ENCODE measurements around the gene FBXL19.

Gene FBXL19

GRCh38 chr16:30910427-30911029 is 12.8 kb upstream of the FBXL19 start:
- Histone ChIP-seq H3K27me3 (no peaks in the 10 kb centered on the region), H4K20me1 (no peaks in the 10 kb centered on the region), H3K4me2 (peak overlapping the region in 8 of 11 experiments; percentile 9 to 49 (median 38); a peak in 13 of 22 replicates), H3K9me3 (replicated peaks in 1 of 11) (no peaks in the 10 kb centered on the region), H3K4me3 (no peak overlapping the region), H3K27ac (no peak overlapping the region), H3K36me3 (no peaks in the 10 kb centered on the region), H3K4me1 (peaks cover 6 to 44% (median 32%) of the 10 kb centered on the region in 10 experiments), H3K9ac (peak overlapping the region in 6 of 11 experiments; percentile 23 to 54 (median 26); a peak in 4 of 22 replicates)
- TF ChIP-seq Cebpa-rat (IDR thresholded peaks at IDR 0.05), result no peak

DNA sequence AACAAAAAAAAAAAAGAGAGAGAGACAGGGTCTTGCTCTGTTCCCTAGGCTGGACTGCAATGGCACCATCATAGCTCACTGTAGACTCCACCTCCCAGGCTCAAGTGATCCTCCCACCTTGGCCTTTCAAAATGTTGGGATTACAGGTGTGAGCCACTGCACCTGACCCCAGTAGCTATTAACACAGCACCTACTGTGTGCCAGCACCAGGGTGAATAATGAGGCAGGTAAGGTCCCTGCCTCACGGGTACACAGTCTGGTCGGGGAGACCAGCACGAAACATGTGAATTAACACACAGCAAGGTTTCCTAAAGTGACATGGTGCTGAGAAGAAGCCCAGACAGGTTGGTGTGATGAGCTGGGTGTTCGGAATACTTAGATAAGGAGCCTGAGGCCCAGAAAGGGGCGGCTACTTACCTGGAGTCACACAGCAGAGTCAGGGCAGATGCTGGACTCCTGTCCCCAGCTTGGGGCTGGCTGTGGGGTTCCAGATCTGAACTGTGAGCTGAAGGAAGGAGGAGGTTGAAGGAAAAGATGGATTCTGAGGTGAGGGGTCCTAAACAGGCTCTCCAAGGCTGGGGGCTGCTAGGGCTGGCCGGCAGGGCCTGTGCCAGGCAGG is 10.5 kb upstream of the FBXL19 start:
- H3K4me2 ChIP-seq, result no peak overlapping the region
- peaks cover 0 to 40% (median 27%) of the 10 kb centered on the region in 10 experiments; a peak in 16 of 20 replicates for H3K4me1 ChIP-seq
- no peaks in the 10 kb centered on the region for H3K36me3 ChIP-seq
- no peaks in the 10 kb centered on the region for H3K27me3 ChIP-seq
- TF ChIP-seq Cebpa-rat (IDR thresholded peaks at IDR 0.05), result no peak
- H4K20me1 ChIP-seq, result no peaks in the 10 kb centered on the region
- H3K9me3 ChIP-seq (replicated peaks in 1 of 11), result no peaks in the 10 kb centered on the region
- H3K4me3 ChIP-seq, result no peak overlapping the region
- no peak overlapping the region for H3K27ac ChIP-seq
- H3K9ac ChIP-seq, result no peak overlapping the region

DNA sequence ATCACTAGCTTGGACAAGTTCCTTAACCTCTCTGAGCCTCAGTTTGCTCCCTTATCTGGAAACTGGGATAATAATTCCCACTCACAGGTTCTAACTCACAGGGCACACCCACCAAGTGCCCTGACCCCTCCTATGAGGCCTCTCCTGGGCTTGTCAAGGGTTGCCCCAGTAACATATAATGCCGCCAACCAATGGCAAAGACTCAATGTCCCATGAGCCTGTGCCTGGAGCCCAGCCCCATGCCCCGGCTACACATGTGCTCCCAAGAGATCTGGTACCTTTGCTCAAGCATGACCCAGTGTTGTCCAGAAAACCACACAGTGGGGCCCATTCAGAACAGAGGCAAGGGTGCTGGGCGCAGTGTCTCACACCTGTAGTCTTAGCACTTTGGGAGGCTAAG is 8.5 kb upstream of the FBXL19 start:
- Histone ChIP-seq H3K27ac (no peak overlapping the region), H3K4me3 (no peak overlapping the region), H3K9ac (peak overlapping the region in 1 of 11 experiments; percentile 29; a peak in 1 of 22 replicates), H3K27me3 (no peaks in the 10 kb centered on the region), H3K4me2 (peak overlapping the region in 8 of 11 experiments; percentile 28 to 62 (median 44); a peak in 16 of 22 replicates), H3K4me1 (peaks cover 6 to 48% (median 39%) of the 10 kb centered on the region in 10 experiments; a peak in 19 of 20 replicates), H4K20me1 (no peaks in the 10 kb centered on the region), H3K36me3 (no peaks in the 10 kb centered on the region), H3K9me3 (replicated peaks in 1 of 11) (no peaks in the 10 kb centered on the region; a peak in 1 of 22 replicates)
- no peak for TF ChIP-seq Cebpa-rat (IDR thresholded peaks at IDR 0.05)

GRCh38 chr16:30918614-30919013 is 4.8 kb upstream of the FBXL19 start:
- Histone ChIP-seq H3K9ac (no peak overlapping the region), H3K4me3 (no peak overlapping the region), H3K9me3 (replicated peaks in 1 of 11) (no peaks in the 10 kb centered on the region; a peak in 1 of 22 replicates), H3K4me1 (peaks cover 14 to 63% (median 48%) of the 10 kb centered on the region in 10 experiments), H3K4me2 (peak overlapping the region in 8 of 11 experiments; percentile 1 to 40 (median 31); a peak in 8 of 22 replicates), H4K20me1 (no peaks in the 10 kb centered on the region), H3K27me3 (no peaks in the 10 kb centered on the region), H3K27ac (no peak overlapping the region), H3K36me3 (no peaks in the 10 kb centered on the region)
- no peak for TF ChIP-seq Cebpa-rat (IDR thresholded peaks at IDR 0.05)

DNA sequence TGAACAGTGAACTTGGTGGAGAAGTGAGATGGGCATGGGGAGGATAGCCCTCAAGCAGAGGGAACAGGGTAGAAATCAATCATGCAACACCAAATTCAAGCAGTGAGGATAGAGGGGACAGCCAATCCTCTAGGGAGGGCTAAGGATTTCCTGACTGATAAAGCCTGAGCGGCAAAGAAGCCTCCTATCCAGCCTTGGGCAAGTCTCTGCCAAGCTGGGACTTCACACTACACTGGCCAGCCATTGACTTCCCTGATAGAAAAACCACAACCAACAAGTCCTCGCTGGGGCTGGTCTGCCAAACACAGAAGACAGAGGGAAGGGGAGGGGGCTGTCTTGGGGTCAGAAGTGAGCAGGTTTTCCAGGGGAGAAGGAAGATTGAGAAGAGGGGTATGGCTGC is 2.5 kb upstream of the FBXL19 start:
- Histone ChIP-seq H3K4me1 (peaks cover 28 to 62% (median 48%) of the 10 kb centered on the region in 10 experiments), H3K4me2 (peak overlapping the region; percentile 75 to 93 (median 86)), H4K20me1 (peaks cover 0 to 15% (median 9%) of the 10 kb centered on the region in 11 experiments; a peak in 16 of 22 replicates), H3K9ac (peak overlapping the region in 9 of 11 experiments; percentile 20 to 94 (median 86); a peak in 15 of 22 replicates), H3K9me3 (replicated peaks in 1 of 11) (no peaks in the 10 kb centered on the region; a peak in 1 of 22 replicates), H3K27ac (peak overlapping the region in 9 of 11 experiments; percentile 12 to 98 (median 91); a peak in 15 of 22 replicates), H3K36me3 (peaks cover 0 to 8% (median 5%) of the 10 kb centered on the region in 11 experiments; a peak in 8 of 22 replicates), H3K27me3 (no peaks in the 10 kb centered on the region), H3K4me3 (peak overlapping the region in 5 of 10 experiments; percentile 4 to 92 (median 90); a peak in 4 of 20 replicates)
- TF ChIP-seq Cebpa-rat (IDR thresholded peaks at IDR 0.05), result no peak

GRCh38 chr16:30921459-30921747 is 2.0 kb upstream of the FBXL19 start:
- Histone ChIP-seq H3K9ac (peak overlapping the region; percentile 20 to 94 (median 86); a peak in 19 of 22 replicates), H3K27me3 (no peaks in the 10 kb centered on the region), H4K20me1 (peaks cover 0 to 20% (median 14%) of the 10 kb centered on the region in 11 experiments; a peak in 16 of 22 replicates), H3K4me1 (peaks cover 33 to 67% (median 54%) of the 10 kb centered on the region in 10 experiments), H3K4me2 (peak overlapping the region; percentile 75 to 93 (median 86)), H3K36me3 (peaks cover 0 to 13% (median 7%) of the 10 kb centered on the region in 11 experiments; a peak in 12 of 22 replicates), H3K4me3 (peak overlapping the region; percentile 74 to 92 (median 86); a peak in 15 of 20 replicates), H3K27ac (peak overlapping the region; percentile 61 to 98 (median 92); a peak in 19 of 22 replicates), H3K9me3 (replicated peaks in 1 of 11) (no peaks in the 10 kb centered on the region; a peak in 1 of 22 replicates)
- no peak for TF ChIP-seq Cebpa-rat (IDR thresholded peaks at IDR 0.05)

DNA sequence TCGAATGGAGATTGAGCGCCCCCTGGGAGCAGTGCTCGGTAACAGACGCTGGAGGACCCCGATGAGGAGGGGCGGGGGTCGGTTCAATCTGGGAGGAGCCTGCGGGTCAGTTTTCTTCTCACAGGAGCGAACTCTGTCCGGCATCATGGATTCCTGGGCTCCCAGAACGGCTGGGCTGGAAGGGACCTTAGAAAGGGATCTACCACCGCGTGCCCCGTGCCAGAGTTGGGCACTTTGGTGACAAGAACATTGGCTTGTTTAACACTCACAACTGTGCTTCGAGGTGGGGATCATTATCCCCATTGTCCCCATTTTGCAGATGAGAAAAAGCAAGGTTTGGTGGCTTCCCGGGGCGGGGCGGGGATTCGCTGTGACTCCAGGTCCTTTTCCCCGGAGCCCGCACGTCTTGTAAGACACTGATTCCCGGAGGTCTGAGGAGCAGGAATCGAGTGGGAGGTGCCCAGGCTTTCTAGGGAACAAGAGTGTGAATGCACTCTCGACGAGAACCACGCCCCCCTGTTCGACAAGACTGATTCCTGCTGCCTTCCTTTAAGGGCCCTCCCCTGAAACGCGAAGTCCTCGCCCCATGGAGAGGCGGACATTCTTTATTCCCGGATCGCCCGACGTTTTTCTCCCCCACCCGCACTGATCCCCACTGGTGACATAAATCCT is 1.5 kb upstream of the FBXL19 start:
- Histone ChIP-seq H3K27ac (peak overlapping the region; percentile 61 to 98 (median 92)), H3K36me3 (peaks cover 0 to 18% (median 10%) of the 10 kb centered on the region in 11 experiments; a peak in 18 of 22 replicates), H3K4me2 (peak overlapping the region; percentile 75 to 93 (median 86)), H3K4me1 (peaks cover 38 to 71% (median 58%) of the 10 kb centered on the region in 10 experiments), H3K27me3 (no peaks in the 10 kb centered on the region), H3K9ac (peak overlapping the region; percentile 74 to 95 (median 89)), H3K9me3 (replicated peaks in 1 of 11) (no peaks in the 10 kb centered on the region; a peak in 1 of 22 replicates), H4K20me1 (peaks cover 0 to 25% (median 19%) of the 10 kb centered on the region in 11 experiments; a peak in 18 of 22 replicates), H3K4me3 (peak overlapping the region; percentile 74 to 92 (median 86))
- no peak for TF ChIP-seq Cebpa-rat (IDR thresholded peaks at IDR 0.05)

- peak overlapping the region; percentile 86 to 98 (median 94) for H3K27ac ChIP-seq
- TF ChIP-seq Cebpa-rat (IDR thresholded peaks at IDR 0.05), result peak in 1 of 11 experiments; percentile 46; a peak in 1 of 22 replicates
- H3K36me3 ChIP-seq, result peaks cover 2 to 24% (median 16%) of the 10 kb centered on the region in 11 experiments; a peak in 20 of 22 replicates
- H3K4me3 ChIP-seq, result peak overlapping the region; percentile 74 to 92 (median 86)
- peaks cover 44 to 77% (median 64%) of the 10 kb centered on the region in 10 experiments for H3K4me1 ChIP-seq
- peak overlapping the region; percentile 75 to 93 (median 86) for H3K4me2 ChIP-seq
- H3K9me3 ChIP-seq (replicated peaks in 1 of 11), result no peaks in the 10 kb centered on the region; a peak in 1 of 22 replicates
- peaks cover 0 to 31% (median 25%) of the 10 kb centered on the region in 11 experiments; a peak in 18 of 22 replicates for H4K20me1 ChIP-seq
- H3K9ac ChIP-seq, result peak overlapping the region; percentile 86 to 97 (median 92)
- no peaks in the 10 kb centered on the region for H3K27me3 ChIP-seq
Measured at GRCh38 chr16:30922420-30922959, 882 bp upstream of the FBXL19 start.
